Uterus (tissue), 4 donors: ENCODE measurements around the gene SLC17A2. TPM values are rescaled to one million over a fixed set of nuclear protein-coding genes. Genes with fewer than 3 reads are reported as not detected.

Experiments
- DNase-seq, 2 donors: peaks; one replicate each; pipeline ENCODE4 v3.0.0-alpha.2; 2019 to 2020
- H3K27ac ChIP-seq, 2 donors: fragments of 200-600 bp; sonication (generic); 1 replicate in 1 of 2; 2 replicates in 1 of 2; pipeline ENCODE4 v1.5.1; 2016 to 2018
- H3K27me3 ChIP-seq, 2 donors: fragments of 200-600 bp; sonication (generic); one replicate each; pipeline ENCODE4 v1.5.1; 2018 to 2019; ENCODE audit warnings: control low read depth in 1 of 2
- H3K36me3 ChIP-seq, 2 donors: fragments of 200-600 bp; sonication (generic); one replicate each; pipeline ENCODE4 v1.5.1; 2019; ENCODE audit warnings: control low read depth in 1 of 2
- H3K4me1 ChIP-seq, 2 donors: fragments of 200-600 bp; sonication (generic); one replicate each; pipeline ENCODE4 v1.5.1; 2018 to 2019; ENCODE audit warnings: control low read depth in 1 of 2
- H3K4me3 ChIP-seq, 2 donors: fragments of 200-600 bp; sonication (generic); 1 replicate in 1 of 2; 2 replicates in 1 of 2; pipeline ENCODE4 v1.5.1; 2018 to 2019; ENCODE audit warnings: mild to moderate bottlenecking in 1 of 2
- H3K9me3 ChIP-seq, 2 donors: fragments of 200-600 bp; sonication (generic); one replicate each; pipeline ENCODE4 v1.5.1; 2019; ENCODE audit warnings: control low read depth in 1 of 2
- POLR2A ChIP-seq, 2 donors: fragments of 450-650 bp; IDR thresholded peaks; one replicate each; pipeline ENCODE4 v1.6.1; 2016; ENCODE audit warnings: antibody characterized with exemption in 2 of 2, mild to moderate bottlenecking in 1 of 2, moderate library complexity in 1 of 2
- intact Hi-C: fragments of 100-400 bp; cut with DNase I; formaldehyde crosslinking; loops from one replicate; pipeline ENCODE4 v1.15.1; 2023; ENCODE audit warnings: low total_unique reads
- total RNA-seq, 4 donors: library from RNA; depleted of rRNA in 3 of 4; stranded (reverse); fragments of >200 nt in 3 of 4; gene quantifications; one replicate each; pipeline versions ENCODE4 v1.1.0 to v1.2.4, GENCODE V29; 2014 to 2023
- TF ChIP-seq, protein P1 (sequence below), 4 experiments: fragments of 200-600 bp in 2 of 4; fragments of 450-650 bp in 2 of 4; sonication (generic) in 2 of 4; IDR thresholded peaks; one replicate each; pipeline ENCODE4 v1.5.1; 2016 to 2019; ENCODE audit warnings: antibody characterized with exemption in 4 of 4, mild to moderate bottlenecking in 2 of 4, moderate library complexity in 1 of 4
- donor health status: DM: yes; HTN: yes; CAD: no.

Gene SLC17A2
- total RNA-seq, 4 donors from 2014 or later, result not detected

GRCh38 chr6:25899580-25900408 lies 30.7 kb downstream of the SLC17A2 start:
- no peak for DNase-seq
- Histone ChIP-seq H3K9me3 (no peaks in the 10 kb centered on the region), H3K4me3 (no peak overlapping the region), H3K4me1 (no peaks in the 10 kb centered on the region), H3K36me3 (no peaks in the 10 kb centered on the region), H3K27me3 (no peaks in the 10 kb centered on the region), H3K27ac (no peak overlapping the region)
- intact Hi-C loops, result no loop called here
- no peak for TF ChIP-seq POLR2A (IDR thresholded peaks at IDR 0.05)
- TF ChIP-seq, protein P1, sequence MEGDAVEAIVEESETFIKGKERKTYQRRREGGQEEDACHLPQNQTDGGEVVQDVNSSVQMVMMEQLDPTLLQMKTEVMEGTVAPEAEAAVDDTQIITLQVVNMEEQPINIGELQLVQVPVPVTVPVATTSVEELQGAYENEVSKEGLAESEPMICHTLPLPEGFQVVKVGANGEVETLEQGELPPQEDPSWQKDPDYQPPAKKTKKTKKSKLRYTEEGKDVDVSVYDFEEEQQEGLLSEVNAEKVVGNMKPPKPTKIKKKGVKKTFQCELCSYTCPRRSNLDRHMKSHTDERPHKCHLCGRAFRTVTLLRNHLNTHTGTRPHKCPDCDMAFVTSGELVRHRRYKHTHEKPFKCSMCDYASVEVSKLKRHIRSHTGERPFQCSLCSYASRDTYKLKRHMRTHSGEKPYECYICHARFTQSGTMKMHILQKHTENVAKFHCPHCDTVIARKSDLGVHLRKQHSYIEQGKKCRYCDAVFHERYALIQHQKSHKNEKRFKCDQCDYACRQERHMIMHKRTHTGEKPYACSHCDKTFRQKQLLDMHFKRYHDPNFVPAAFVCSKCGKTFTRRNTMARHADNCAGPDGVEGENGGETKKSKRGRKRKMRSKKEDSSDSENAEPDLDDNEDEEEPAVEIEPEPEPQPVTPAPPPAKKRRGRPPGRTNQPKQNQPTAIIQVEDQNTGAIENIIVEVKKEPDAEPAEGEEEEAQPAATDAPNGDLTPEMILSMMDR (IDR thresholded peaks at IDR 0.05), result no peak

GRCh38 chr6:25899123-25899522 lies 31.4 kb downstream of the SLC17A2 start:
- DNase-seq, result no peak
- H3K36me3 ChIP-seq, result no peaks in the 10 kb centered on the region
- TF ChIP-seq POLR2A (IDR thresholded peaks at IDR 0.05), result no peak
- TF ChIP-seq, protein P1 (IDR thresholded peaks at IDR 0.05), result no peak
- intact Hi-C loops, result no loop called here
- H3K9me3 ChIP-seq, result no peaks in the 10 kb centered on the region
- H3K27ac ChIP-seq, result no peak overlapping the region
- H3K27me3 ChIP-seq, result no peaks in the 10 kb centered on the region
- no peaks in the 10 kb centered on the region for H3K4me1 ChIP-seq
- no peak overlapping the region for H3K4me3 ChIP-seq

- intact Hi-C loops, result no loop called here
- no peaks in the 10 kb centered on the region for H3K9me3 ChIP-seq
- no peaks in the 10 kb centered on the region for H3K36me3 ChIP-seq
- H3K27me3 ChIP-seq, result no peaks in the 10 kb centered on the region
- H3K27ac ChIP-seq, result no peak overlapping the region
- no peak for TF ChIP-seq POLR2A (IDR thresholded peaks at IDR 0.05)
- TF ChIP-seq, protein P1 (IDR thresholded peaks at IDR 0.05), result no peak
- H3K4me1 ChIP-seq, result no peaks in the 10 kb centered on the region
- DNase-seq, result no peak
- no peak overlapping the region for H3K4me3 ChIP-seq
Observed at GRCh38 chr6:25898289-25898977, 32.1 kb downstream of the SLC17A2 start.

- Histone ChIP-seq H3K36me3 (no peaks in the 10 kb centered on the region), H3K4me1 (no peaks in the 10 kb centered on the region), H3K27ac (no peak overlapping the region), H3K9me3 (no peaks in the 10 kb centered on the region), H3K27me3 (no peaks in the 10 kb centered on the region), H3K4me3 (no peak overlapping the region)
- TF ChIP-seq, protein P1 (IDR thresholded peaks at IDR 0.05), result no peak
- no peak for TF ChIP-seq POLR2A (IDR thresholded peaks at IDR 0.05)
- DNase-seq, result no peak
- intact Hi-C loops, result no loop called here
Observed at GRCh38 chr6:25896252-25896651, 34.2 kb downstream of the SLC17A2 start.

DNA sequence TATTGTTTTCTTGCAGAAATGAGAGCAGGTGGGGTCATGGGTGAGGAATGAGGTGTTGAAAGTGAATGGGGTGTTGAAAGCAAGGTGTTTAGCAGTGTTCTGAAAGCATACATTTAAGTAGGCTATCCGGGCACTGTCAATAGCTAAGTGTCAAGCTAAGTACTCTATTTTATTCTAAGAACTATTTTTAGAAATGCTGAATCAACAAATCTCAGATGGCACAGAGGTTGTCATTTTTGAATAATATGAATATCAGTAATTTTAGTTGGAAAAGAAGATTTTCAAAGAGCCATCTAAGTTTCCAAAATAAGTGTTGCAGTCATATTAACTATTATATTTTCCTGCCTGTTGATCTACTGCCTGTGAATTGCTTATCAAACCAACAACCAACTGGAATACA lies 34.7 kb downstream of the SLC17A2 start:
- Histone ChIP-seq H3K4me3 (no peak overlapping the region), H3K27ac (no peak overlapping the region), H3K36me3 (no peaks in the 10 kb centered on the region), H3K9me3 (no peaks in the 10 kb centered on the region), H3K27me3 (no peaks in the 10 kb centered on the region), H3K4me1 (no peaks in the 10 kb centered on the region)
- DNase-seq, result no peak
- TF ChIP-seq, protein P1 (IDR thresholded peaks at IDR 0.05), result no peak
- no peak for TF ChIP-seq POLR2A (IDR thresholded peaks at IDR 0.05)
- intact Hi-C loops, result no loop called here
